ENCODE data around the gene TMEM255B.

DNA sequence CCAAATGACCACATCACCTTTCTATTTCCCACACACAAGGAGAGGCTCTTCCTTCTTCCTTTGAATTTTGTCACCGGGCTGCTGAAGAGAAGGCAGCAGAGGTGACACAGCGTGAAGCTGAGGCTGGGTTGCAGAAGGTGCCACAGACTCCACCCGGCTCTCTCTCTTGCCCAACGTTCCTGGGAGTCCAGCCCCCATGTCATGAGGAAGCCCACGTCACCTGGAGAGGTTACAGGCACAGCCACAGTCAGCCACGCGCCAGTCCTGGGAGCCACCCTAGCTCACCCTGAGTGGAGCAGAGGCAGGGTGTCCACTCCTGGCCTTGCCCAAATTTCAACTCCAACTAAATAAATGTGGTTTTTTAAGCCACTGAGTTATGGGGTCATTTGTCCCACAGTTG, 4.8 kb upstream of the TMEM255B start:
- TF ChIP-seq, protein P1, sequence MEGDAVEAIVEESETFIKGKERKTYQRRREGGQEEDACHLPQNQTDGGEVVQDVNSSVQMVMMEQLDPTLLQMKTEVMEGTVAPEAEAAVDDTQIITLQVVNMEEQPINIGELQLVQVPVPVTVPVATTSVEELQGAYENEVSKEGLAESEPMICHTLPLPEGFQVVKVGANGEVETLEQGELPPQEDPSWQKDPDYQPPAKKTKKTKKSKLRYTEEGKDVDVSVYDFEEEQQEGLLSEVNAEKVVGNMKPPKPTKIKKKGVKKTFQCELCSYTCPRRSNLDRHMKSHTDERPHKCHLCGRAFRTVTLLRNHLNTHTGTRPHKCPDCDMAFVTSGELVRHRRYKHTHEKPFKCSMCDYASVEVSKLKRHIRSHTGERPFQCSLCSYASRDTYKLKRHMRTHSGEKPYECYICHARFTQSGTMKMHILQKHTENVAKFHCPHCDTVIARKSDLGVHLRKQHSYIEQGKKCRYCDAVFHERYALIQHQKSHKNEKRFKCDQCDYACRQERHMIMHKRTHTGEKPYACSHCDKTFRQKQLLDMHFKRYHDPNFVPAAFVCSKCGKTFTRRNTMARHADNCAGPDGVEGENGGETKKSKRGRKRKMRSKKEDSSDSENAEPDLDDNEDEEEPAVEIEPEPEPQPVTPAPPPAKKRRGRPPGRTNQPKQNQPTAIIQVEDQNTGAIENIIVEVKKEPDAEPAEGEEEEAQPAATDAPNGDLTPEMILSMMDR (IDR thresholded peaks at IDR 0.05) = no peak
- TF ChIP-seq POLR2AphosphoS5 (IDR thresholded peaks at IDR 0.05; ENCODE audit: low read depth, low read length) (no peak), SIN3A (IDR thresholded peaks at IDR 0.05; ENCODE audit: borderline replicate concordance, insufficient read depth, low read depth, low read length) (no peak)

Data from Panc1 (cell line).